ENCODE data around the gene ASIC1. TPM values are rescaled to one million over a fixed set of nuclear protein-coding genes. Genes with fewer than 3 reads are reported as not detected.

Gene ASIC1
- total RNA-seq: under 1 TPM; 0.08 to 0.26 TPM
- polyA plus RNA-seq: not detected

GRCh38 chr12:50057000-50057841 is at the start of gene ASIC1:
Gene ASIC1, plus strand, starts transcription at chr12:50057596. Its CDS starts 1,171 bp downstream, at chr12:50058767.
- H3K27me3 Mint-ChIP-seq: peaks cover 41 to 57% of the 10 kb centered on the region in 2 donors
- peak; percentile 23 to 67 (median 29) for DNase-seq
- peaks cover 17 to 37% (median 24%) of the 10 kb centered on the region in 4 donors for H3K4me1 Mint-ChIP-seq
- H3K27ac Mint-ChIP-seq: peak within 1 kb of the TSS in 3 of 7 donors; percentile 7 to 41 (median 30)
- Histone ChIP-seq H3K27me3 (ENCODE audit: insufficient read depth, low read length) (peaks cover 20% of the 10 kb centered on the region), H3K4me1 (ENCODE audit: insufficient read depth, low read length) (peaks cover 24% of the 10 kb centered on the region), H3K36me3 (ENCODE audit: insufficient read depth, low read length) (no peaks in the 10 kb centered on the region), H3K9me3 (ENCODE audit: control insufficient read depth in 1 of 2, low read length in 2 of 2) (no peaks in the 10 kb centered on the region), H3K4me3 (ENCODE audit: low read length in 2 of 2) (peak within 1 kb of the TSS; percentile 34 to 52), H3K27ac (ENCODE audit: low read depth, low read length) (no peak within 1 kb of the TSS)
- intact Hi-C loops (cut with micrococcal nuclease): loop anchor here (2.0 to 10.0 kb wide), 3 partner anchors 18 to 280 kb away; no protein-coding TSS in a partner anchor
- ChIA-PET POLR2A (ENCODE audit: partially characterized antibody) (interaction anchor here (1.8 to 2.0 kb wide), 2 partner anchors 55 to 90 kb away, joined by 4 to 6 read pairs; partner anchors contain the start of gene COX14), CTCF (ENCODE audit: partially characterized antibody) (interaction anchor here (1.1 to 4.5 kb wide), 10 partner anchors 10 to 190 kb away, joined by 3 to 75 read pairs (median 10); partner anchors contain the start of genes RACGAP1 and SMARCD1)
- H3K9me3 Mint-ChIP-seq: no peaks in the 10 kb centered on the region
- peak within 1 kb of the TSS; percentile 84 to 94 (median 90) for H3K4me3 Mint-ChIP-seq
- no peaks in the 10 kb centered on the region for H3K36me3 Mint-ChIP-seq

GRCh38 chr12:50013361-50014147 is 43.8 kb upstream of the ASIC1 start:
- Mint-ChIP-seq H3K9me3 (no peaks in the 10 kb centered on the region), H3K27me3 (no peaks in the 10 kb centered on the region), H3K36me3 (peaks cover 7 to 14% of the 10 kb centered on the region in 2 donors), H3K4me1 (peaks cover 6 to 13% (median 9%) of the 10 kb centered on the region in 4 donors), H3K4me3 (no peak overlapping the region), H3K27ac (peak overlapping the region in 5 of 7 donors; percentile 30 to 67 (median 60))
- no peak overlapping the region for H3K4me3 ChIP-seq (ENCODE audit: low read length in 2 of 2)
- H3K36me3 ChIP-seq (ENCODE audit: insufficient read depth, low read length): no peaks in the 10 kb centered on the region
- H3K27ac ChIP-seq (ENCODE audit: low read depth, low read length): no peak overlapping the region
- POLR2A ChIA-PET (ENCODE audit: partially characterized antibody): interaction anchor here (1.2 kb wide), 1 partner anchor 12 kb away, joined by 3 read pairs; the partner anchor contains the start of gene RACGAP1
- CTCF ChIA-PET (ENCODE audit: partially characterized antibody): interaction anchor here (0.6 to 0.8 kb wide), 3 partner anchors 29 to 57 kb away, joined by 3 to 4 read pairs (median 3); no protein-coding TSS in a partner anchor
- no peak for DNase-seq
- peaks cover 12% of the 10 kb centered on the region for H3K4me1 ChIP-seq (ENCODE audit: insufficient read depth, low read length)
- H3K27me3 ChIP-seq (ENCODE audit: insufficient read depth, low read length): no peaks in the 10 kb centered on the region
- intact Hi-C loops (cut with micrococcal nuclease): no loop called here
- H3K9me3 ChIP-seq (ENCODE audit: control insufficient read depth in 1 of 2, low read length in 2 of 2): no peaks in the 10 kb centered on the region

GRCh38 chr12:50014342-50014741 is 43.1 kb upstream of the ASIC1 start:
- intact Hi-C loops (cut with micrococcal nuclease): no loop called here
- Histone ChIP-seq H3K27me3 (ENCODE audit: insufficient read depth, low read length) (no peaks in the 10 kb centered on the region), H3K4me3 (ENCODE audit: low read length in 2 of 2) (no peak overlapping the region), H3K4me1 (ENCODE audit: insufficient read depth, low read length) (peaks cover 12% of the 10 kb centered on the region), H3K36me3 (ENCODE audit: insufficient read depth, low read length) (no peaks in the 10 kb centered on the region), H3K27ac (ENCODE audit: low read depth, low read length) (no peak overlapping the region), H3K9me3 (ENCODE audit: control insufficient read depth in 1 of 2, low read length in 2 of 2) (no peaks in the 10 kb centered on the region)
- no peak for DNase-seq
- CTCF ChIA-PET (ENCODE audit: partially characterized antibody): interaction anchor here (0.6 kb wide), 1 partner anchor 29 kb away, joined by 4 read pairs; no protein-coding TSS in a partner anchor
- Mint-ChIP-seq H3K9me3 (no peaks in the 10 kb centered on the region), H3K27ac (peak overlapping the region in 3 of 7 donors; percentile 29 to 73 (median 57)), H3K27me3 (no peaks in the 10 kb centered on the region), H3K4me3 (no peak overlapping the region), H3K36me3 (peaks cover 7 to 14% of the 10 kb centered on the region in 2 donors), H3K4me1 (peaks cover 6 to 17% (median 11%) of the 10 kb centered on the region in 4 donors)
- POLR2A ChIA-PET (ENCODE audit: partially characterized antibody): interaction anchor here (1.2 kb wide), 1 partner anchor 11 kb away, joined by 3 read pairs; the partner anchor contains the start of gene RACGAP1

- Mint-ChIP-seq H3K36me3 (peaks cover 2 to 5% of the 10 kb centered on the region in 2 donors), H3K4me3 (no peak overlapping the region), H3K9me3 (no peaks in the 10 kb centered on the region), H3K27me3 (no peaks in the 10 kb centered on the region), H3K4me1 (peaks cover 6 to 19% (median 9%) of the 10 kb centered on the region in 4 donors), H3K27ac (no peak overlapping the region)
- no peak overlapping the region for H3K27ac ChIP-seq (ENCODE audit: low read depth, low read length)
- H3K4me3 ChIP-seq (ENCODE audit: low read length in 2 of 2): no peak overlapping the region
- intact Hi-C loops (cut with micrococcal nuclease): no loop called here
- POLR2A ChIA-PET (ENCODE audit: partially characterized antibody): interaction anchor here (2.0 kb wide), 1 partner anchor 9 kb away, joined by 7 read pairs; the partner anchor contains the start of gene RACGAP1
- no peaks in the 10 kb centered on the region for H3K9me3 ChIP-seq (ENCODE audit: control insufficient read depth in 1 of 2, low read length in 2 of 2)
- CTCF ChIA-PET (ENCODE audit: partially characterized antibody): interaction anchor here (0.9 to 1.7 kb wide), 8 partner anchors 9 to 95 kb away, joined by 3 to 8 read pairs (median 3); partner anchors contain the start of gene COX14
- H3K27me3 ChIP-seq (ENCODE audit: insufficient read depth, low read length): no peaks in the 10 kb centered on the region
- DNase-seq: no peak
- H3K36me3 ChIP-seq (ENCODE audit: insufficient read depth, low read length): no peaks in the 10 kb centered on the region
- peaks cover 12% of the 10 kb centered on the region for H3K4me1 ChIP-seq (ENCODE audit: insufficient read depth, low read length)
Observed at GRCh38 chr12:50016501-50017475, 40.6 kb upstream of the ASIC1 start.

- Mint-ChIP-seq H3K27me3 (no peaks in the 10 kb centered on the region), H3K4me1 (peaks cover 6 to 21% (median 9%) of the 10 kb centered on the region in 4 donors), H3K9me3 (no peaks in the 10 kb centered on the region), H3K4me3 (no peak overlapping the region), H3K27ac (no peak overlapping the region), H3K36me3 (peaks cover 2 to 5% of the 10 kb centered on the region in 2 donors)
- no peaks in the 10 kb centered on the region for H3K27me3 ChIP-seq (ENCODE audit: insufficient read depth, low read length)
- no peaks in the 10 kb centered on the region for H3K36me3 ChIP-seq (ENCODE audit: insufficient read depth, low read length)
- no peak for DNase-seq
- ChIA-PET POLR2A (ENCODE audit: partially characterized antibody) (interaction anchor here (2.0 kb wide), 1 partner anchor 8 kb away, joined by 7 read pairs; the partner anchor contains the start of gene RACGAP1), CTCF (ENCODE audit: partially characterized antibody) (interaction anchor here (1.5 to 2.3 kb wide), 2 partner anchors 22 to 50 kb away, joined by 4 to 9 read pairs; no protein-coding TSS in a partner anchor)
- intact Hi-C loops (cut with micrococcal nuclease): no loop called here
- H3K4me3 ChIP-seq (ENCODE audit: low read length in 2 of 2): no peak overlapping the region
- no peak overlapping the region for H3K27ac ChIP-seq (ENCODE audit: low read depth, low read length)
- no peaks in the 10 kb centered on the region for H3K9me3 ChIP-seq (ENCODE audit: control insufficient read depth in 1 of 2, low read length in 2 of 2)
- H3K4me1 ChIP-seq (ENCODE audit: insufficient read depth, low read length): peaks cover 12% of the 10 kb centered on the region
Observed at GRCh38 chr12:50017641-50018040, 39.8 kb upstream of the ASIC1 start.

GRCh38 chr12:50018154-50018553 is 39.2 kb upstream of the ASIC1 start:
- no peak for DNase-seq
- Mint-ChIP-seq H3K4me1 (peaks cover 6 to 22% (median 10%) of the 10 kb centered on the region in 4 donors), H3K4me3 (no peak overlapping the region), H3K27ac (no peak overlapping the region), H3K9me3 (no peaks in the 10 kb centered on the region), H3K27me3 (no peaks in the 10 kb centered on the region), H3K36me3 (peaks cover 2 to 5% of the 10 kb centered on the region in 2 donors)
- Histone ChIP-seq H3K9me3 (ENCODE audit: control insufficient read depth in 1 of 2, low read length in 2 of 2) (no peaks in the 10 kb centered on the region), H3K27ac (ENCODE audit: low read depth, low read length) (no peak overlapping the region), H3K4me3 (ENCODE audit: low read length in 2 of 2) (no peak overlapping the region), H3K27me3 (ENCODE audit: insufficient read depth, low read length) (no peaks in the 10 kb centered on the region), H3K36me3 (ENCODE audit: insufficient read depth, low read length) (no peaks in the 10 kb centered on the region), H3K4me1 (ENCODE audit: insufficient read depth, low read length) (peaks cover 12% of the 10 kb centered on the region)
- intact Hi-C loops (cut with micrococcal nuclease): no loop called here
- POLR2A ChIA-PET (ENCODE audit: partially characterized antibody): no interaction called here
- CTCF ChIA-PET (ENCODE audit: partially characterized antibody): interaction anchor here (0.8 to 2.3 kb wide), 2 partner anchors 21 to 52 kb away, joined by 4 to 9 read pairs; no protein-coding TSS in a partner anchor
